ENCODE measurements around the gene SYNE1. TPM values are rescaled to one million over a fixed set of nuclear protein-coding genes. Genes with fewer than 3 reads are reported as not detected.

Gene SYNE1
- total and polyA plus RNA-seq, 2 of the 8 experiments (the other 6 are each of a cell fraction or from before 2014, with no cell fraction given): 2.8 to 5.5 TPM

GRCh38 chr6:152268846-152269442 lies 368.2 kb downstream of the SYNE1 start (continued):
- TF ChIP-seq TAF7 (optimal IDR thresholded peaks at IDR 0.05; ENCODE audit: borderline replicate concordance, low read depth, low read length): no peak

Data from H1 (cell line).